Suprapubic skin (tissue), 4 donors: ENCODE measurements around the gene ATP9B. TPM values are rescaled to one million over a fixed set of nuclear protein-coding genes. Genes with fewer than 3 reads are reported as not detected.

Experiments
- DNase-seq, 2 donors: peaks; one replicate each; pipeline ENCODE4 v3.0.0-alpha.2; 2019; ENCODE audit warnings: low spot score in 2 of 2
- H3K27ac ChIP-seq: fragments of 200-600 bp; sonication (generic); one replicate; pipeline ENCODE4 v1.5.1; 2019
- H3K27me3 ChIP-seq: fragments of 200-600 bp; sonication (generic); one replicate; pipeline ENCODE4 v1.5.1; 2019
- H3K36me3 ChIP-seq: fragments of 200-600 bp; sonication (generic); one replicate; pipeline ENCODE4 v1.5.1; 2019
- H3K4me1 ChIP-seq: fragments of 200-600 bp; sonication (generic); one replicate; pipeline ENCODE4 v1.5.1; 2019
- H3K4me3 ChIP-seq: fragments of 200-600 bp; sonication (generic); one replicate; pipeline ENCODE4 v1.5.1; 2019; ENCODE audit warnings: mild to moderate bottlenecking
- H3K9me3 ChIP-seq: fragments of 200-600 bp; sonication (generic); one replicate; pipeline ENCODE4 v1.5.1; 2019
- EP300 ChIP-seq: sonication (generic); formaldehyde crosslinking; IDR thresholded peaks from one replicate; pipeline ENCODE4 v1.6.1; 2017; ENCODE audit warnings: antibody characterized with exemption
- POLR2A ChIP-seq, 2 donors: fragments of 450-650 bp; IDR thresholded peaks; one replicate each; pipeline ENCODE4 v1.6.1; 2017; ENCODE audit warnings: antibody characterized with exemption in 2 of 2, mild to moderate bottlenecking in 2 of 2, moderate library complexity in 2 of 2
- POLR2AphosphoS5 ChIP-seq, 3 donors: sonication (generic); formaldehyde crosslinking; IDR thresholded peaks; one replicate each; pipeline ENCODE4 v1.6.1; 2017; ENCODE audit warnings: antibody characterized with exemption in 3 of 3
- WGBS: methylation state at CpG from one replicate; pipeline ENCODE4 v1.1.5; 2018; 5-methylcytosine and 5-hydroxymethylcytosine counted together
- total RNA-seq, 4 donors: library from RNA; depleted of rRNA; stranded (reverse); fragments of >200 nt; gene quantifications; one replicate each; pipeline ENCODE4 v1.1.0, GENCODE V29; 2016
- TF ChIP-seq, protein P1 (sequence below), 2 donors: fragments of 200-600 bp in 1 of 2; fragments of 450-650 bp in 1 of 2; sonication (generic) in 1 of 2; IDR thresholded peaks; one replicate each; pipeline ENCODE4 v1.5.1; 2016 to 2019; ENCODE audit warnings: antibody characterized with exemption in 2 of 2, mild to moderate bottlenecking in 1 of 2, moderate library complexity in 1 of 2

ATP9B gene
- total RNA-seq, 4 donors from 2014 or later = 30.2 to 109 (median 37.4) TPM

DNA sequence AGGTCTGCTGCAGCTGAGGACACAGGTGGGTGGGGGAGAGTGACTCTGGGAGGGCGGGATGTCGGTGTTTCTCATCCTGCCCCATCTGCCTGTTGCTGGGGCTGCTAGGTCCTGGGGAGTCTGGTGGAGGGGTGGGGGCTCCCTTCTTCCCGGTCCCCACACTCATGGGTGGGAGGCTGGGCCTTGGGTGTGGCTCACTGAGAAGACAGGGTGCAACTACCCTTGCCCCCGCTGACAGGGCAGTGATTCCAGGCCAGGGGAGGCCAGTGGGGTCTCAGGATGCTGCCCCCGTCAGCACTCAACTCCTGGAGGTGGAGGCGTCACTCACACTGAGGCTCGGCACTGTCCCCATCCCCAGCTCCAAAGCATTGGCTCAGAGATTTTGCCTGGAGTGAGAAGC is 318.8 kb downstream of the ATP9B start:
- 25% methylated on average over 2 of the region's 7 CpGs for WGBS

DNA sequence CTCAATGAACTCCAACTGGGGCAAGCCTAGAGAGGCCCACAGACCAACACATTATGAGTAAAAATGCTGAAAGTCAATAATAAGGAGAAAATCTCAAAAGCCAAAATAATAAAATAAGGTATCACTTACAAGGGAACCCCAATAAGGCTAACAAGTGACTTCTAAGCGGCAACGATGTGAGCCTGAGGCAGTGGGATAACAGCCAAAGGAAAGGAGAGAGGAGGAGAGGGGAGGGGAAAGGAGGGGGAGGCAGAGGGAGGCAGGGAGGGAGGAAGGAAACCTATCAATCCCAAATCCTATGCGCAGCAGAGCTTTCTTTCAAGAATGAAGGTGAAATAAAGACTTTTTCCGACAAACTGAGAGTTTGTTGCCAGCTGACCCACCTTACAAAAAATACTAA is 320.5 kb downstream of the ATP9B start:
- DNase-seq = peak in 1 of 2 donors; percentile 17
- no peaks in the 10 kb centered on the region for H3K9me3 ChIP-seq
- peaks cover 38% of the 10 kb centered on the region for H3K27me3 ChIP-seq
- TF ChIP-seq EP300 = no peak
- TF ChIP-seq POLR2A (IDR thresholded peaks at IDR 0.05) = no peak
- no peak for TF ChIP-seq POLR2AphosphoS5 (IDR thresholded peaks at IDR 0.05)
- TF ChIP-seq, protein P1, sequence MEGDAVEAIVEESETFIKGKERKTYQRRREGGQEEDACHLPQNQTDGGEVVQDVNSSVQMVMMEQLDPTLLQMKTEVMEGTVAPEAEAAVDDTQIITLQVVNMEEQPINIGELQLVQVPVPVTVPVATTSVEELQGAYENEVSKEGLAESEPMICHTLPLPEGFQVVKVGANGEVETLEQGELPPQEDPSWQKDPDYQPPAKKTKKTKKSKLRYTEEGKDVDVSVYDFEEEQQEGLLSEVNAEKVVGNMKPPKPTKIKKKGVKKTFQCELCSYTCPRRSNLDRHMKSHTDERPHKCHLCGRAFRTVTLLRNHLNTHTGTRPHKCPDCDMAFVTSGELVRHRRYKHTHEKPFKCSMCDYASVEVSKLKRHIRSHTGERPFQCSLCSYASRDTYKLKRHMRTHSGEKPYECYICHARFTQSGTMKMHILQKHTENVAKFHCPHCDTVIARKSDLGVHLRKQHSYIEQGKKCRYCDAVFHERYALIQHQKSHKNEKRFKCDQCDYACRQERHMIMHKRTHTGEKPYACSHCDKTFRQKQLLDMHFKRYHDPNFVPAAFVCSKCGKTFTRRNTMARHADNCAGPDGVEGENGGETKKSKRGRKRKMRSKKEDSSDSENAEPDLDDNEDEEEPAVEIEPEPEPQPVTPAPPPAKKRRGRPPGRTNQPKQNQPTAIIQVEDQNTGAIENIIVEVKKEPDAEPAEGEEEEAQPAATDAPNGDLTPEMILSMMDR (IDR thresholded peaks at IDR 0.05) = no peak
- H3K4me3 ChIP-seq = no peak overlapping the region
- H3K27ac ChIP-seq = no peak overlapping the region
- no peaks in the 10 kb centered on the region for H3K36me3 ChIP-seq
- H3K4me1 ChIP-seq = peaks cover 16% of the 10 kb centered on the region
- 22% methylated on average over 4 of the region's 4 CpGs for WGBS

More for the DNA sequence above, 318.8 kb downstream of the ATP9B start:
- peak in 1 of 2 donors; percentile 41 for DNase-seq
- H3K27me3 ChIP-seq = peaks cover 44% of the 10 kb centered on the region
- no peaks in the 10 kb centered on the region for H3K36me3 ChIP-seq
- no peak overlapping the region for H3K27ac ChIP-seq
- peaks cover 6% of the 10 kb centered on the region for H3K4me1 ChIP-seq
- TF ChIP-seq, protein P1 (IDR thresholded peaks at IDR 0.05) = no peak
- no peak for TF ChIP-seq POLR2AphosphoS5 (IDR thresholded peaks at IDR 0.05)
- no peak for TF ChIP-seq EP300
- no peak for TF ChIP-seq POLR2A (IDR thresholded peaks at IDR 0.05)
- no peak overlapping the region for H3K4me3 ChIP-seq
- H3K9me3 ChIP-seq = no peaks in the 10 kb centered on the region

DNA sequence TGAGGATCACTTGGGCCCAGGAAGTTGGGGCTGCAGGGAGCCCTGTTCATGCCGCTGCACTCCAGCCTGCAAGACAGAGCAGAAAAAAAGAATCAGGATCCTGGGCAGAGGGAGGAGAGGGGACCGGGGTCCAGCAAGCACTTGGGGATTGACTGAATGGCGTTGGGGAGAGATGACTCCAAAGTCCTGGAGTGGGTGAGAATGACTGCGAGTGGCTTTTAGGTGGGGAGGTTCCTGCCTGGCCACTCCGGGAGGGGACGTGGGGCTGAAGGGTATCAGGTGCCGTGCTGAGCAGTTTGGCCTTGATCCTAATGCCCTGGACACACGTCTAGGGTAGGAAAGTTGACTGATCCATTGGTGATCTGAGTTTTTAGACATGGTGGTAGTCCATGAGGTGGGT is 323.0 kb downstream of the ATP9B start:
- Histone ChIP-seq H3K4me1 (peaks cover 36% of the 10 kb centered on the region), H3K36me3 (no peaks in the 10 kb centered on the region), H3K9me3 (no peaks in the 10 kb centered on the region), H3K27me3 (peaks cover 22% of the 10 kb centered on the region), H3K4me3 (no peak overlapping the region), H3K27ac (no peak overlapping the region)
- WGBS = 93% methylated on average over 8 of the region's 8 CpGs
- no peak for TF ChIP-seq POLR2AphosphoS5 (IDR thresholded peaks at IDR 0.05)
- no peak for TF ChIP-seq POLR2A (IDR thresholded peaks at IDR 0.05)
- TF ChIP-seq, protein P1 (IDR thresholded peaks at IDR 0.05) = no peak
- TF ChIP-seq EP300 = no peak
- peak in 1 of 2 donors; percentile 64 for DNase-seq

DNA sequence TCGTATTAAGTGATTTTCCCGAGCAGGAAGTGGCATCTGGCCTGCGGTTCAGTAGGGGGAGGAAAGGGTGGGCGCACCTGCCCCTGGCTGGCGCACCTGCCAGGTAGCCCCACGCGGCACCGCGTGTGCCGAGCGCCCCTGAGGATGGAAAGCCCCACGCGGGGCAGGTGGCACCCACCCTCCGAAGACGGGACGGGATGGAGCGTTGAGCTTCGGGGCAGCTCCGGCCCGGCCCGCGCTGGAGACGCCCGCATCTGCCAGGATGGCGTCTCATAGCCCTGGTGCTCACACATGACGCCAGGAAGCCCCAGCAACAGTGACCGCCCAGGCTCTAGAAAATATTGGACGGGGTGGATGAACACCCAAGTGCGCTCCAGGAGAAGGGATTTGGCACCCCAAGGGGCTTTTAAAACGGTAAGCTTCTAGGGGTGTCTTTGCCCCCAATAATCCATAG is 324.0 kb downstream of the ATP9B start:
- peak in 1 of 2 donors; percentile 77 for DNase-seq
- peak overlapping the region; percentile 83 for H3K27ac ChIP-seq
- peak overlapping the region; percentile 58 for H3K4me3 ChIP-seq
- peaks cover 12% of the 10 kb centered on the region for H3K27me3 ChIP-seq
- 13% methylated on average over 10 of the region's 30 CpGs for WGBS
- H3K36me3 ChIP-seq = no peaks in the 10 kb centered on the region
- H3K9me3 ChIP-seq = no peaks in the 10 kb centered on the region
- no peak for TF ChIP-seq POLR2AphosphoS5 (IDR thresholded peaks at IDR 0.05)
- TF ChIP-seq, protein P1 (IDR thresholded peaks at IDR 0.05) = no peak
- TF ChIP-seq POLR2A (IDR thresholded peaks at IDR 0.05) = no peak
- no peak for TF ChIP-seq EP300
- peaks cover 40% of the 10 kb centered on the region for H3K4me1 ChIP-seq

DNA sequence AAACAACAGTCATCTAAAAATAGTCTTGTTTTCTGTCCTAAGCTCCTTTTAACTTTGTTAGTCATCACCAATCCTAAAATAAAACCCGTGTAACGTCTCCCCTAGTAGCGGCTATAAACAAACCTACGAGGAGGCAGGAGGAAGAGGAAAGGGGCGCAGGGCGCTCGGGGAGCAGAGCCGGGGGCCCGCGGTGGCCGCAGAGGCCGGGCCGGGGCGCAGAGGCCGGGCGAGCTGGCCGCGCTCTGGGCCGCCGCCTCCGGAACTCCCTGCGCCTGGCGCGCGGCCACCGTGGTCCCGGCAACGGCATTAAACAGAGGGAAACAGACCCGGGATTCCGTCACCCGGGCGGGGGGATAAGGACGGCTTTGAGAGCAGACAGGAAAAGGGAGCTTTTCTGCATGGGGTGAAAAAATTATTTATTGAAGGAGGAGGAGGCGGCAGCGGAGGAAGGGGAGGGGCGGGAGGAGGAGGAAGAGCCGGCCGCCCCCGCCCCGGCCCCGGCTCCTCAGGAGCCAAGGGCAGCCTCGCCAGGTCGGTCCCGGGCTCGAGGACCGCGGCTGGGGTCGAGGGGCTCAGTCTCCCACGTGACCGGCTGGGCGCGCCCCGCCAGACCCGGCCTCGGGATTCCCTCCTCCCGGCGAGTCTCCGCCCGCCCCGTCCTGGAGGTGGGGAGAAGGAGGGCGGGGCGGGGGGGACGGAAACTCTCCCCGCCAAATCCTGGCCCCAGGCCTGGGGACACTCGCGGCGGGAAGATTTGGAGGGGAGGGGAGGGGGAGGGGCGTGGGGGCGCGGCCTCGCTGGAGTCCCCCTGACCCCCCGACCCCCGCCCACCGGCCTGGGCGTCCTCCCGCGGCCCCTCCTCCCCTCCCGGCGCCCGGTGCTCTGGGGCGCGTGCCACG is 324.7 kb downstream of the ATP9B start:
- Histone ChIP-seq H3K4me3 (peak overlapping the region; percentile 58), H3K4me1 (peaks cover 44% of the 10 kb centered on the region), H3K27ac (peak overlapping the region; percentile 83), H3K27me3 (peaks cover 11% of the 10 kb centered on the region), H3K36me3 (no peaks in the 10 kb centered on the region), H3K9me3 (no peaks in the 10 kb centered on the region)
- TF ChIP-seq EP300 (no peak), POLR2A (IDR thresholded peaks at IDR 0.05) (peak in 1 of 2 donors; percentile 35)
- DNase-seq = peak; percentile 95 to 96
- WGBS = under 1% methylated on average over 48 of the region's 83 CpGs
